ENCODE results near the gene APLP2.

DNA sequence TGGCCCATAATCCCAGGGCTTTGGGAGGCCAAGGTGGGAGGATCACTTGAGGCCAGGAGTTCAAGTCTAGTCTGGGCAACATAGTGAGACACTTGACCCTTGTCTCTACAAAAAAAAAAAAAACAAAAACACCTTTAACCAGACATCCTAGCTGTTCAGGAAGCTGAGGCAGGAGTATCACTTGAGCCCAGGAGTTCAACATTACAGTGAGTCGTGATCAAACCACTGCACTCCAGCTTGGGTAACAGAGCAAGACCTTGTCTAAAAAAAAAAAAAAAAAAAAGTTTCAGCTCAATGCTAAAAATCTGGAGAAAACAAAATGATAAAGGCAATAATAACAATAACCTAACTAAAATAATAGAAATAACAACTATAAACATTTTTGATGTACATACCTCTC is 22.6 kb upstream of the APLP2 start:
- TF ChIP-seq POLR2A (IDR thresholded peaks at IDR 0.05): no peak
- TF ChIP-seq, protein P1, sequence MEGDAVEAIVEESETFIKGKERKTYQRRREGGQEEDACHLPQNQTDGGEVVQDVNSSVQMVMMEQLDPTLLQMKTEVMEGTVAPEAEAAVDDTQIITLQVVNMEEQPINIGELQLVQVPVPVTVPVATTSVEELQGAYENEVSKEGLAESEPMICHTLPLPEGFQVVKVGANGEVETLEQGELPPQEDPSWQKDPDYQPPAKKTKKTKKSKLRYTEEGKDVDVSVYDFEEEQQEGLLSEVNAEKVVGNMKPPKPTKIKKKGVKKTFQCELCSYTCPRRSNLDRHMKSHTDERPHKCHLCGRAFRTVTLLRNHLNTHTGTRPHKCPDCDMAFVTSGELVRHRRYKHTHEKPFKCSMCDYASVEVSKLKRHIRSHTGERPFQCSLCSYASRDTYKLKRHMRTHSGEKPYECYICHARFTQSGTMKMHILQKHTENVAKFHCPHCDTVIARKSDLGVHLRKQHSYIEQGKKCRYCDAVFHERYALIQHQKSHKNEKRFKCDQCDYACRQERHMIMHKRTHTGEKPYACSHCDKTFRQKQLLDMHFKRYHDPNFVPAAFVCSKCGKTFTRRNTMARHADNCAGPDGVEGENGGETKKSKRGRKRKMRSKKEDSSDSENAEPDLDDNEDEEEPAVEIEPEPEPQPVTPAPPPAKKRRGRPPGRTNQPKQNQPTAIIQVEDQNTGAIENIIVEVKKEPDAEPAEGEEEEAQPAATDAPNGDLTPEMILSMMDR (IDR thresholded peaks at IDR 0.05): no peak
